PC-9 (cell line): ENCODE data around the gene AAK1.

Experiments used
- EZH2 ChIP-seq: fragments of 200-600 bp; sonication (generic); IDR thresholded peaks from 2 replicates; pipeline ENCODE4 v1.8.0; 2017; ENCODE audit warnings: antibody characterized with exemption, low read depth
- TF ChIP-seq, protein P1 (sequence below): fragments of 200-600 bp; sonication (generic); conservative IDR thresholded peaks from 2 replicates; pipeline ENCODE4 v1.6.1; 2017; ENCODE audit warnings: mixed run types, antibody characterized with exemption, mild to moderate bottlenecking, moderate library complexity

DNA sequence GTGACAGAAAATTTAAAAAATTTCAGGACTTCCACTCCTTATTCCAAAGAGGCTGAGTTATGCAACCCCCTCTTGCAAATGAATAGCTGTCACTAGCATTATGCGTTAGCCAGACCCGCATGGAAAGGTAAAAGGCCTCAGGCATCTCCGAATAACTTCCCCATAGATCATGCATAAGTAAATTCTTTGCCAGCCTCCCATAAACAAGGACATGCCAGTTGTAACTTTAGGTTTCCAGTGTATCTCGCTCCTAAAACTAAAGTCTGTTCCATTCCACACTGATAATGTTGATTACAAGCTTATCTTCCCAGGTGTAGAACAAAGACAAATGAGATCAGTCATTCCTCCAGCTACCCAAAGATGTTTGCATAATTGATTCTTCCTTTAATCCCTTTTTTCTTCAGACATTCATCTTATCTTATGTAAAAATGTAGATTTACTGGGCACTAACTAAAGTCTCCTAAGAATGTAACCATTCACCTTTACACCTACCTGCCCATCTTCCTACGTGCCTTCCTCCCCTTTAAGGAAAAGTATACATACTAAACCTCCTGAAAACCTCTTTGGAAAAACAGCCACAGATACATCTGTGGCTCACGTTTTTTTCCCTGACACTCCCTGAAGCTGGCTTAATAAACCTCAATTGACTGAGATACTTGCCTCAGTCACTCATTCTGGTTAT, 192.7 kb downstream of the AAK1 start:
- TF ChIP-seq, protein P1, sequence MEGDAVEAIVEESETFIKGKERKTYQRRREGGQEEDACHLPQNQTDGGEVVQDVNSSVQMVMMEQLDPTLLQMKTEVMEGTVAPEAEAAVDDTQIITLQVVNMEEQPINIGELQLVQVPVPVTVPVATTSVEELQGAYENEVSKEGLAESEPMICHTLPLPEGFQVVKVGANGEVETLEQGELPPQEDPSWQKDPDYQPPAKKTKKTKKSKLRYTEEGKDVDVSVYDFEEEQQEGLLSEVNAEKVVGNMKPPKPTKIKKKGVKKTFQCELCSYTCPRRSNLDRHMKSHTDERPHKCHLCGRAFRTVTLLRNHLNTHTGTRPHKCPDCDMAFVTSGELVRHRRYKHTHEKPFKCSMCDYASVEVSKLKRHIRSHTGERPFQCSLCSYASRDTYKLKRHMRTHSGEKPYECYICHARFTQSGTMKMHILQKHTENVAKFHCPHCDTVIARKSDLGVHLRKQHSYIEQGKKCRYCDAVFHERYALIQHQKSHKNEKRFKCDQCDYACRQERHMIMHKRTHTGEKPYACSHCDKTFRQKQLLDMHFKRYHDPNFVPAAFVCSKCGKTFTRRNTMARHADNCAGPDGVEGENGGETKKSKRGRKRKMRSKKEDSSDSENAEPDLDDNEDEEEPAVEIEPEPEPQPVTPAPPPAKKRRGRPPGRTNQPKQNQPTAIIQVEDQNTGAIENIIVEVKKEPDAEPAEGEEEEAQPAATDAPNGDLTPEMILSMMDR: no peak
- no peak for TF ChIP-seq EZH2
